ENCODE results near the gene ADAM33.

Gene ADAM33

DNA sequence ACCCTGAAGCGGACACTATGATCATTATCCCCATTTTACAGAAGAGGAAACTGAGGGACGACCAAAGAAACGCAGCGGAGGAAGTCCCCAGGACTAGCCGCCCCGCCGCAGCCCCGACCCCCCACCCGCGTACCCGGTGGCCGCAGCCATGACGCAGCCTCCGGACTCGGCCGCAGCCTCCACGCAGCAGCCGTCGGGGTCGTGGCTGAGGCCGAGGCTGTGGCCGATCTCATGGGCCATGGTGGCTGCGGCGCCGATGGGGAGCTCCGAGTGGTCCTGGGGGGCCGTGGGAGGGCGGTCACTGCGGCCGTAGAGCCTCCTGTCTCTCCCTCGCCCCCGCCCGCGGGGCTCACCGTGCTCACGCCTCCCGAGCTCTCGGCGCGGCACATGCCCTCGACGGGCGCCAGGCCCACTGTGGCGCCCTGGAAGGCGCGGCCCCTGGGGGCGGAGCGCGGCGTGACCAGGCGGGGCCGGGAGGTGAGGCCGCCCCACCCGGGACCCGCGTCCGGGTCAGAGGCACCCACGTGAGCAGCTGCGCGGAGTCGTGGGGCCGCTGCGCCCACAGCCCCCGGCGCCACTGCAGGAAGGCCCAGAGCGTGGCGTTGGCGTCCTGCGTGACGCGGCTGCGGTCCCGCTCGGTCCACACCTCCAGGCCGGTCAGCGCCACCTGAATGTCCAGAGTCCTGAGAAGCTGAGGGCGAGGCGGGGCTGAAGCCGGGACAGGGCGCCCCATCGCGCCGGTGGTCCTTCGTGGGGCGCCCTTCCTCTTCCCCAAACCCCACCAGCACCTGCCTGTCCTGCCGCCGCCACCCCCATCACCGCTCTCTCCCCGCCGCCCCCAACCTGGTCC, 8.4 kb downstream of the ADAM33 start:
- TF ChIP-seq GATA2 (IDR thresholded peaks at IDR 0.05; ENCODE audit: low read depth, low read length), result no peak

DNA sequence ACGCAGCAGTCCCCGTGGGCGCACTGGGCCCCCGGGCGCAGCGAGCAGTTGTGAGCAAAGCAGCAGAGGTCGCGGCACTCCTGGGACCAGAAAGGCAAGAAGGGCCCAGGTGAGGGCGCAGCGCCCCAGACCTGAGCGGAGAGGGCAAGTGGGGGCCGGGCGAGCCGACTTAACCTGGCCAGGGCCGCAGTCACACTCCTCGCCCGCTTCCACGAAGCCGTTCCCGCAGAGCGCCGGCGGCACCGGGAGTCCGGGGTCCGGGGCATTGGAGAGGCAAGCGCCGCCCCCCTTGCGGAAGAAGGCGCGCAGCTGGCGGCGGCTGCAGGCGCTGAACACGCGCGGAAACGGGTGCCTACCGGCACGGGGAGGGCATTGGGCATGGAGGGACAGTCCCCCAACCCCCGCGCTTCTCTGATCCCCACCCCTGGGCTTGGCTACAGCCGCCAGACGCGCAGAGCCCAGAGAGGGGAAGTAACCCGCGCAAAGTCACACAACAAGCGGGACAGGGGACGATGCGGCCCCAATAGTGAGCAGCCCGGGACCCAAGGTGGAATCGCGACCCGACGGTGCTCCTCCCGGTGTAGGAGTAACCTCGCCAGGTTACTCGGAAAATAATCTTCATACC, 9.2 kb downstream of the ADAM33 start:
- TF ChIP-seq GATA2 (IDR thresholded peaks at IDR 0.05; ENCODE audit: low read depth, low read length) (no peak), GATA3 (IDR thresholded peaks at IDR 0.05; ENCODE audit: low read depth, low read length) (no peak)

DNA sequence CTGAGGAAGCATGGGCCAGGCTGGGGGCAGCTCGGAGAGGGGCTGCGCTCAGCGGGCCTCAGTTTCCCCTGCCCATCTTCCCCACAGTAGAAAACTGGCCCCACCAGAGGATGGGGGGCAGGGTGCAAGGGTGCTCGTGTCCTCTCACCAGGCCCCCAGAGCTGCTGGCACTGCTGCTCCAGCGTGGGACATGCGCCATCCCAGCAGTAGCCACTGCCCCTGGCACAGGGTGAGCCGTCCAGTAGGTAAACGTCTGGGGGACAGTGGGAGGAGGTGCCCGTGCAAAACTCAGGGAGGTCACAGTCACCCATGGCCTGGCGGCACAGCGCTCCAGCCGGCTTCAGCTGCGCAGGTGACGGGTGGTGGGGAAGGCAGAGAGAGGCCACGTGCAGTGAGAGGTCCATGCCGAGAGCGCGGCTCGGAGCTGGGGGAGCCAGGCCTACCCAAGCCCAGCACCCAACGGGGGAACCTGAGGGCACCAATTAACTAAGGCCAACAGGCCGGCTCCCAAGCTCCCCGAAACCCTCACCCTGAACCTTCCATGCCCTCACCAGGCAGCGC, 9.7 kb downstream of the ADAM33 start:
- TF ChIP-seq GATA2 (IDR thresholded peaks at IDR 0.05; ENCODE audit: low read depth, low read length) (no peak), GATA3 (IDR thresholded peaks at IDR 0.05; ENCODE audit: low read depth, low read length) (no peak)

DNA sequence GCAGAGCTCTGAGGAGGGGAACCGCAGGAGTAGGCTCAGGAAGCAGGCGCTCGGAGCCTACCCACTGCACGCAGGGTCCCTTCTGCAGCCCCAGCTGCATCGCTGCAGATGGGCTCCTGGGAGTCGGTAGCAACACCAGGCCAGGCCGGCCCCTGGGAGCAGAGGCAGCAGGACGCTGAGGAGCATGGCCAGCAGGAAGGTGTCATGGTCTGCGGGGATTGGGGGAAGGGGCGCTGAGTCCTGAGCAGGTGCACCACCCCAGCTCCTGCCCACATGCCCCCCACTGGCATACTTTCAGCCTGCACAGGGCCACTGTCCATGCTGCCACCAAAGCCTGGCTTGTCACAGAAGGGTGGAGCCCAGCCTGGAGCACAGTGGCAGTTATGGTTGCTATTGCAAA, 10.9 kb downstream of the ADAM33 start:
- TF ChIP-seq GATA2 (IDR thresholded peaks at IDR 0.05; ENCODE audit: low read depth, low read length), result no peak
- no peak for TF ChIP-seq GATA3 (IDR thresholded peaks at IDR 0.05; ENCODE audit: low read depth, low read length)

DNA sequence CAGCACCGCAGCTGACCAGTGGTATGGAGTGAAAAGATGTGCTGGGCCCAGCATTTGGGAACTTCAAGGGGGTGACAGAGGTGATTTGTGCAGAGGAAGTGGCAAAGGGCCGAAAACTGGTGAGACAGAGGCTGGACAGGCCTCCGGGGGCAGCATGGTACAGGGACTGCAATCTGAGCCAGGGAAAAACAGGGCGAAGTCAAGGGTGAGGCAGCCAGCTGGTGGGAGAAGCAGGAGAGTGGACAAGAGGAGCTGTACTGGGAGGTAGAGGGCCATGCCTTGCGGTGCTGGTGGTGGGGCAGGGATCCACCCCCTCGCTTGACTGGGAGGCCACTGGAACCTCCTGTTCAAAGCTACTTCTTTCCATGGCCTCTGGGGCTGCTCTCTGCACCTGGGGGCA, 11.3 kb downstream of the ADAM33 start:
- TF ChIP-seq GATA3 (IDR thresholded peaks at IDR 0.05; ENCODE audit: low read depth, low read length), result no peak
- no peak for TF ChIP-seq GATA2 (IDR thresholded peaks at IDR 0.05; ENCODE audit: low read depth, low read length)

DNA sequence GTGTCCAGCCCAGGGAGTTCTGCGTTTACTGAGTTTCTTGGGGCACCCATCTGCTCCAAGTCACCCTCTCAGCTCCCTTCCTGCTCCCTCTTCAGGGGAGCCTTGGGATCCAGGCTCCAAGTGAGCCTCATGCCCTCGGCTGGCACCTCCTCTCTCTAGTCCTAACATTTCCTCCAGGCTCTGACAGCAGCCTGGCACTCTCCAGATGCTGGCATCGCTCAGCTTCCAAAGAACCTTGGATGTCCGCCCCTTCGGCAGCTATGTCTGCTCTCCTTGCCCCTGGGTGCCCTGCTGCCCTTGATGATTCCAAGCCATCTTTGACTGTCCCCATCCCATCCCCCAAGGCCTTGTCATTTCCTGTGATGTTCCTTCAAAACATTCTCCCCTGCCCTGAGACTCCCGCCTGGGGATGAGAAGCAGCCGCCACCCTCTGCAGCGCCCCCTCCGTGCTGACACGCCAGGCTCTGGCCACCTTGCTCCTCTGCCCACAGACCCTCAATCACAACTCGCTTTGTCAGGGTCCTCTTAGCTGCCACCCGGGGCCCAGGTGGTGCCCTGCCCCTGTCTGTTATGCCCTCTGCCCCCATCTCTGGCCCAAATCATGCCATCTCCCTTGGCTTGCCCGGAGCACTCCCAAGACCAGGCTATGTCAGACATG, 12.0 kb downstream of the ADAM33 start:
- TF ChIP-seq GATA2 (IDR thresholded peaks at IDR 0.05; ENCODE audit: low read depth, low read length) (no peak), GATA3 (IDR thresholded peaks at IDR 0.05; ENCODE audit: low read depth, low read length) (no peak)

DNA sequence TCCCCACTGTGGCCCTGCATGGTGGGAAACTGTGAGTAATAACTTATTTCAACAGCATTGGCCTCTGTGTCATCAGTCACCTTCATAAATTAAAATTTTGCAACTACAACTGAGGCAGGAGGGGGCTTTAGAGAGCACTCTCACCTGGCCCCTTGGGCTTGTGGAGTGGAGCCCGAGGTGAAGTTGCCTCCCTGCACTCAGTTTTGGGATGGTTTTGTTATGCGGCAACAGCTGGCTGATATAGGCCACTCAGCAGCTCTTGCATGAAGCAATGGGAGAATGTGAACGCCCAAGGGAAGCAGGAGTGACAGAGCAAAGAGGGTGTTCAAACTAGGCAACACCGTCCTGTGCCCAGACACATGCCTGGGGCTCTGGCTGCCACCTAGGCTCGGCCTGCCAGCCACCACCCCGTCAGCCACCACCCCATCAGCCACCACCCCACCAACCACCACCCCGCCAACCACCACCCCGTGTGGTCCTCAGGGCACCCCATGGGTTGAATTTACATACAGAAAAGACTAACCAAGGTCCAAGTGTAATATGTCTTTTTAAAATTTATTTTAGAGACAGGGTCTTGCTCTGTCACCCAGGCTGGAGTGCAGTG, 14.3 kb downstream of the ADAM33 start:
- no peak for TF ChIP-seq GATA3 (IDR thresholded peaks at IDR 0.05; ENCODE audit: low read depth, low read length)
- no peak for TF ChIP-seq GATA2 (IDR thresholded peaks at IDR 0.05; ENCODE audit: low read depth, low read length)

DNA sequence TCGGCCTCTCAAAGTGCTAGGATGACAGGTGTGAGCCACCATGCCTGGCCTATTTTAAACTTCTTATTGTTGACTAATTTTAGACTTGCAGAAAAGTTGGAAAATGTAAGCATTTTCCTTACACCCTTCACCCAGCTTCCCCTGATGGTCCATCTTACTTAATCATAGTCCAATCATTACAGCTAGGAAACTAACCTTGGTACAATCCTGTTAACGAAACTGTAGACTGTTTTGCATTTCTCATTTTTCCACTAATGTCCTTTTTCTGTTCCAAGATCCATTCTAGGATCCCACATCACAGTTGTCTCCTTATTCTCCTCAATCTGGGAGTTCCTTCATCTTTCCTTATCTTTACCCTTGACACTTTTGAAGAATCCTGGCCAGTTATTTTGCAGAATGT, 18.0 kb downstream of the ADAM33 start:
- TF ChIP-seq GATA3 (IDR thresholded peaks at IDR 0.05; ENCODE audit: low read depth, low read length) (no peak), GATA2 (IDR thresholded peaks at IDR 0.05; ENCODE audit: low read depth, low read length) (no peak)

DNA sequence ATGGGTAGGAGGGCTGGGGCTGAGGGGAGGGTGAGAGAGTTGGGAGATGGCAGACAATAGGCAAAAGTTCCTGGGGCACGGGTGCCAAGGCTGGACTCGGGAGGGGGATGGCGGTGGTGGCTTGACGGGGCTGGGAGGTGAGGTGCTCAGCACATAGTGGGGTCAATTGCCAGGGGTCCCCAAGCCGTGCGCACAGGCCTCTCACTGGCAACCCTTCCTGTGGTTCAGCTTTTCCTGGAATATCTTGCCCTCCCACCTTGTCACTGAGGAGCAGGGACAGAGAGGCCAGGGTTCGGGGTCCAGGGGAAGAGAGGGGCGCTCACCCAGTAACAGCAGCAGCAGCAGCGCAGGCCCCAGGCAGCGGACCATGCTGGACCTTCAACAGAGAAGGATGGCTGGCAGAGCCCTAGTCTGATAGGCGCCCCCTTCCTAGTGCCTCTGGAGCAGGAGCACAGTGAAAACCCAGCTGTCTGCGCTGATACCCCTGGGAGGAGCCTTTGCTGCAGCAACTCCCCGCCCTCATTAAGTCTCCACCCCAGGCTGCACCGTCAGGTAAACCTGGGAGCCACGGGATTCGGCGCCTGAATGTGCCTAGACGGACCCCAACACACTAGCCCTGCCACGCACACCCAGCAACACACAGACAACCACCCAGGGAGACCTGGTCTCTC, 18.6 kb downstream of the ADAM33 start, which contains the start of gene GFRA4:
Gene GFRA4 (minus strand): TSS at position 369 of the 671 bp plus-strand sequence. CDS start 0 bp downstream, at position 369.
- TF ChIP-seq GATA3 (IDR thresholded peaks at IDR 0.05; ENCODE audit: low read depth, low read length) (no peak), GATA2 (IDR thresholded peaks at IDR 0.05; ENCODE audit: low read depth, low read length) (no peak)

DNA sequence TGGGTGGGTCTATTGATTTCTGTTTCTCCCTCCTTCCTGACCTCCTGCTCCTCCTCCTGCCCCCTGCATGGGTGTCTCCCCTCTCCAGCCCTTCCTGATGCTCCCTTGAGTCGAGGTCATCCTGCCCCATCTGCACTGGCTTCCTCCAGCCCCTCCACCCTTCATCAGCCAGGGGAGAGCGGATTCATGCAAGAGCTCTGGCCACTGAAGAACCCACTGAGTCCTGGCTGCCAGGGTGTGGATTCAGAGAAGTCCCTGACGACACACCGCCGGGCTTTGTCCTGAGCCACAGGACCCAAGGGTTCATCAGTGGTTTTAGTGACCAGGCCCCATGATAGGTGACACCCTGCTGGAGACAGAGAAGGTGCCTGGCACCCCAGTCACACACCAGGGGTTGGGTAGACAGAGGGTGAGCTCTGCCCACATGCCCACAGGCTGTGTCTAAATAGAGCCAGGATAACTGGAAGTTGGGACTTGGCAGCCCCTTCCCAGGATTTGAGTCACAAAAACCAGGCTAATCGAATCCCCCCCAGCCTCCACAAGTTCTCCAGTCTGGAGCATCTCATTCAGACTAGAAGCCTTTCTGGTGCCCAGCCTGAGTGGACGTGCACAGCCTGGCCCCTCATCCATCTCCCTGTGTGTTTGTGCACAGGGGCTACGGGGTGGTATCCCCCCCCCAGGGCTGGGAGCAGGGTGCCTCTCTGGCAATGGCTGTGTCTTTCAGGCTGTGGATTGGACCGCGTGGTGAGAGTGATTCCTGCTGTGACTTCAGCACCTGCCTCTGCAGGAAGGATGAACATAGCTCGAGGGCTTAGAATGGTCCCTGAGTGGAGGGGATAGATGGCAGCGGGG, 19.8 kb downstream of the ADAM33 start:
- no peak for TF ChIP-seq GATA3 (IDR thresholded peaks at IDR 0.05; ENCODE audit: low read depth, low read length)
- TF ChIP-seq GATA2 (IDR thresholded peaks at IDR 0.05; ENCODE audit: low read depth, low read length), result no peak

DNA sequence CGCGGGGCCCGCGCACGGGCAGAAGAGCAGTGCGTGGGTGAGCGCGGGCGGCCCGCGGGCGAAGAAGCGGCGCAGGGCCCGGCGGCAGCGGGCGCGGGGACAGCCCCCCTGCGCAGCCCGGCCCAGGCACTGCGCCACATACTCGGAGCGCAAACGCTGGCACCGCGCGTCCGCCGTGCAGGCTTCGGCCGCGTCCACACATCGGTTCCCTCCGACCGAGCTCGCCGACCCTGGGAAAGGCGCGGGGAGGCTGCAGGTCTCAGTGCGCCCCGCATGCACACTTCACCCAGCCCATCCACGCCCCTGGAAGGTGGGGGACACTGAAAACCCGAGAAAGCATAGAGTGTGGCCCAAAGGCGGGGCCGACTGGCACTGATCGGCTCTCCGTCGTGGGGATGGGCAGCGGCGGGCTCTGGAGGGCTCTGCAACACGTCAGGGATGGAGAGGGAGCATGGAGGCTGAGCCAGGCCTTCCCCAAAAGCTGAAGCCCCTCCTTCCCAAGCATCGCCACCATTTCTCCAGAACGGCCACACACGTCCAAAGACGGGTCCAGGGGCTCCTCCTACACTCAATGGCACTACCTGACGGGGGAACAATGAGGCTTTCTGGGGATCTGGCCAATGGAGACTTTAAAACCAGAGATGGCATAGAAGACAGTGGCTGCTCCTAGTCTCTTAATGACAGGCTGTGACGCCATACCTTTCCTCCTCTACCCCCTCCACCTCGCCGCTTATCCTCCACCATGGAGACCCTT, 20.6 kb downstream of the ADAM33 start:
- TF ChIP-seq GATA3 (IDR thresholded peaks at IDR 0.05; ENCODE audit: low read depth, low read length) (no peak), GATA2 (IDR thresholded peaks at IDR 0.05; ENCODE audit: low read depth, low read length) (no peak)
